T-helper 2 cell treated with Interferon-gamma antibody and Interleukin-4, amounts not matched to agents 5 μg/mL and 100 μg/mL, for 36 hours (primary cell): ENCODE results near the gene PLXNA3.

Experiments used
- DNase-seq: peaks from one replicate; pipeline ENCODE4 v3.0.0; 2021; ENCODE audit warnings: low spot score
- H3K27ac Mint-ChIP-seq: one replicate; pipeline ENCODE4 v1.8.0; 2021; ENCODE audit warnings: mild to moderate bottlenecking, mixed read lengths
- H3K27me3 Mint-ChIP-seq: one replicate; pipeline ENCODE4 v1.8.0; 2021; ENCODE audit warnings: low read depth, mixed read lengths
- H3K36me3 Mint-ChIP-seq: one replicate; pipeline ENCODE4 v1.8.0; 2021; ENCODE audit warnings: low read depth, mixed read lengths
- H3K4me1 Mint-ChIP-seq: one replicate; pipeline ENCODE4 v1.8.0; 2021; ENCODE audit warnings: low read depth, mixed read lengths
- H3K4me3 Mint-ChIP-seq: one replicate; pipeline ENCODE4 v1.8.0; 2022; ENCODE audit warnings: mild to moderate bottlenecking, moderate library complexity, mixed read lengths
- H3K9me3 Mint-ChIP-seq: one replicate; pipeline ENCODE4 v1.8.0; 2021; ENCODE audit warnings: mixed read lengths

PLXNA3 gene

DNA sequence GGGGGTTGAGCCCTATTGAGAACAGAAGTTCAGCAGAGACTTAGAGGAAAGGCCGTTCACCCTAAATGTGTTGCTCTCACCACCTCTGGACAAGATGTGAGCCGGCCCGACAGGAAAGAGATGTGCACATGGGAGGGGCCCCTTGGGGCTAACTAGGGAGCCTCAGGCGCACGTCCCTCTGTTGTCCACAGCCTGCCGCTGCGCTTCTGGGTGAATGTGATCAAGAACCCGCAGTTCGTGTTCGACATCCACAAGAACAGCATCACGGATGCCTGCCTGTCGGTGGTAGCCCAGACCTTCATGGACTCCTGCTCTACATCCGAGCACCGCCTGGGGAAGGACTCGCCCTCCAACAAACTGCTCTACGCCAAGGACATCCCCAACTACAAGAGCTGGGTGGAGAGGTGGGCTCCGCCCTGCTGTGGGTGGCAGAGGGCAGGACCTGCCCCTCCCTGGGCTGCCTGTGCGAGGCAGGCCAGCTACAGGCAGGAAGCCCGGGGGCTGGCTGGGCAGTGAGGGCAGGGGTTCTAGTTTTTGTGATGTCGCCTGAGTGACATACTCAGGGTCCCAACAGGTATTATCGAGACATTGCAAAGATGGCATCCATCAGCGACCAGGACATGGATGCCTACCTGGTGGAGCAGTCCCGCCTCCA is 13.0 kb downstream of the PLXNA3 start:
- Mint-ChIP-seq H3K36me3 (no peaks in the 10 kb centered on the region), H3K4me3 (no peak overlapping the region), H3K27me3 (no peaks in the 10 kb centered on the region), H3K27ac (no peak overlapping the region), H3K4me1 (peaks cover 4% of the 10 kb centered on the region), H3K9me3 (no peaks in the 10 kb centered on the region)
- no peak for DNase-seq

DNA sequence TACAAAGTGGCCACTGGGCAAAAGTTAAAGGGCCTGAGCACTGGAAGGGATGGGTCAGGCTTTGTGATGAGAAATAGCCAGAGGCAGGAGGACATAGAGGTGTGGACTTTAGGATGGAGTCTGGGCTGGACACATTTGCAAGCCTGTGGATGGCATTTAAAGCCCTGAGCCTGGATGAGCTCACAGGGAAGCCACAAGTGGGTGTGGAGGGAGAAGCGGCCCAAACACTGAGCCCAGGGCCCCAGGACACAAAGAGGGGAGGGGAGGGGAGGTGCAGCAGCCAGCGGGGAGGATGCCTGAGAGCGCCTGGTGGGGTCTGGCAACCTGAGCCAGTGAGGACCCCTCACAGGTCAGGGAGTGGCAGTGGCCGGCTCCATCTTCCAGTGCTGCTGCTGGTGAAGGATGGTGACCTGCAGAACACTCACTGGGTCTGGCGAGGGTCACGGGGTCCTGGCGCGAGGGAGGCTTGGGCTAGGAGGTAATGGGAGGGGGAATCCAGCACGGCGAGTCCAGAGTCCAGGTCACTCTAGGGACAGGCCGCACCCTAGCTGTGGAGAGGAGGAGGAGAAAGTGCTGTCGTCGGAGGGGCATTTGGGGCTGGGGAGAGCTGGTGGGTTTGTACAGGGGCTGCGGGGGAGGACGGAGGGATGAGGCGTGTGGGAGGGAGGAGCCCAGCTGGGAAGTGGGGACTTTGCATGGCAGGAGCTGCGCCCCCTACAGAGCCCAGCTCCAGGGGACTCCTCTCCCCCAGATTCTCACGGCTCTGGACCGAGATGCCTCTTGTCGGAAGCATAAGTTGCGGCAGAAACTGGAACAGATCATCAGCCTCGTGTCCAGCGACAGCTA is 14.0 kb downstream of the PLXNA3 start:
- Mint-ChIP-seq H3K4me3 (no peak overlapping the region), H3K36me3 (no peaks in the 10 kb centered on the region), H3K27ac (no peak overlapping the region), H3K27me3 (no peaks in the 10 kb centered on the region), H3K4me1 (peaks cover 9% of the 10 kb centered on the region), H3K9me3 (no peaks in the 10 kb centered on the region)
- DNase-seq = no peak

DNA sequence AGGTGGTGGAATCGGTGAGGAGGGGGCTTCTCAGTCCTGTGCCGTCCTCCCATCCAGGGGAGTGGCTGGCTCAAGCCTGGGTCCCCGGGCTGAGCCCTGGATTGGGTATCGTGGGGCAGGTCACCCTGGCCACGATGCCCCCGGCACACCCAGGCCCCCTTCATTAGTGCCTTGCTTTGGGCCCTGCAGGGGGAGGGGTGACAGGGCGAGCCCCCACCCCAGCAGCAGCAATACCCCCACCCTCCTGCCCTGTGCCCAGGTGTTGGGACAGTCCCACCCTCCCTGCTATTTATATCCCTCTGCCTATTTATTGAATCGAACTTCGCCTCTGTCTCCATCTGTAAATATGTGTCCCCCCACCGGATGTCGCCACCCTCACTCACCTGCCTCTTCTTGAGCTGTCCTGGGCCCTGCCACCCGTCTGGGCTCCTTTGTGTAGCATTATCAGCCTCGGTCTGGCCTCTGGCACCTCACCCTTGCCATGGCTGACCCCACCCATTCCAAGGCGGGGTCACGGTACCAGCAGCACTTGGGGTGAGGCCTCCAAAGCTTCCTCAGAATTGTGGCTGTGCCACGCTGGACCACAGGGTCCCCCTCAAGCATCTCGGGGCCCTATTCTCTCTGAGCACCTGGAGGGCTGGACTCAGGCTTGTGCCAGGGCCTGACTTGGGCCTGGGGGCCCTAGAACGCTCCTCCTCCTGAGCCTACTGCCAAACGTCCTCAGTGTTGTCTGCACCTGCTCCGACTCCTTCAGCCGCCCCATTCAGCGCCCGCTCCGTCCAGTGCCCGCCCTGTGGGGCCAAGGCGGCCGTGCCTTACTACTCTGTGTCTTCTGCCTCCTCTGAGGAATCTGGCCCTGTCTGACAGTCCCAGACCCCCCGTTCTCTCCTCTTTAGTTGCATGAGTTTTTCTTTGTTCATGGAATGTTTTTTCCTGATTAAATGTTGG is 14.9 kb downstream of the PLXNA3 start:
- no peak for DNase-seq
- Mint-ChIP-seq H3K4me3 (no peak overlapping the region), H3K36me3 (no peaks in the 10 kb centered on the region), H3K4me1 (peaks cover 11% of the 10 kb centered on the region), H3K27me3 (no peaks in the 10 kb centered on the region), H3K27ac (no peak overlapping the region), H3K9me3 (no peaks in the 10 kb centered on the region)

DNA sequence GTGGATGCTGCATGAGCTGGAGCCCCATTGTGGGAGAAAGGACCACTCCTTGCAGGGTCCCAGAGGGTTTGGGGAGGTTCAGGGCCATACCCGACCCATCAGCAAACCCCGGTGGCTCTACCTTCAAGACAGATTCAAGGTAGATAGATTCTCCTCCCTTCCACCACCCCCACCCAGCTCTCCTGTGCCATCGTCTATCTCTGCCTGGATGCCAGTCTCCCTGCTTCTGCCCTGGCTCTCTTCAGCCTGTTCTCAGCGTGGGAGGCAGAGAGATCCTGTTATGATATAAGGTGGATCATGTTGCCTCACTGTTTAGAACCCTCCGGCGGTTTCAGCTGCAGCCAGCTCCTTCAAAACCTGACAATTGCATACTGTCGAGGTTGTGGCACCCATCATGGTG is 15.6 kb downstream of the PLXNA3 start:
- H3K27ac Mint-ChIP-seq = no peak overlapping the region
- H3K36me3 Mint-ChIP-seq = no peaks in the 10 kb centered on the region
- H3K4me1 Mint-ChIP-seq = peaks cover 11% of the 10 kb centered on the region
- H3K9me3 Mint-ChIP-seq = no peaks in the 10 kb centered on the region
- no peak for DNase-seq
- no peak overlapping the region for H3K4me3 Mint-ChIP-seq
- H3K27me3 Mint-ChIP-seq = no peaks in the 10 kb centered on the region

DNA sequence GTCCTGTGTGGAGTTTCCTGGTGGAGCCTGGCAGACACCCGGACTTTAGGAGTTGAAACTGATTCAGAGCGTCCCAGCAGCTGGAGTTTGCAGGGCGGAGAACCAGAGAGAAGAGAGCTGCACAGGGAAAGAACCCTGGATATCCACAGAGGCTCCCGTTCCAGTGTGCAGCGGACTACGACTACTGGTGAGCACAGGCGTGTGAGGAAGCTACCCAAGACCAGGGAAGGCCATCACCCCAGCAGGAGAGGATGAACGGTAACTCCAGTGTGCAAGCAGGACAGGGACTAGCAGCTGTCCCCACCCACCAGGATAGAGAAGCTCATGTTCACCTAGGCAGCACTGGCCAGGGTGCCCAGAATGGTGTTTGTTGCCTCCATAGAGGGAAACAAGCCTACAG is 18.7 kb downstream of the PLXNA3 start:
- H3K4me3 Mint-ChIP-seq = peak overlapping the region; percentile 40

DNA sequence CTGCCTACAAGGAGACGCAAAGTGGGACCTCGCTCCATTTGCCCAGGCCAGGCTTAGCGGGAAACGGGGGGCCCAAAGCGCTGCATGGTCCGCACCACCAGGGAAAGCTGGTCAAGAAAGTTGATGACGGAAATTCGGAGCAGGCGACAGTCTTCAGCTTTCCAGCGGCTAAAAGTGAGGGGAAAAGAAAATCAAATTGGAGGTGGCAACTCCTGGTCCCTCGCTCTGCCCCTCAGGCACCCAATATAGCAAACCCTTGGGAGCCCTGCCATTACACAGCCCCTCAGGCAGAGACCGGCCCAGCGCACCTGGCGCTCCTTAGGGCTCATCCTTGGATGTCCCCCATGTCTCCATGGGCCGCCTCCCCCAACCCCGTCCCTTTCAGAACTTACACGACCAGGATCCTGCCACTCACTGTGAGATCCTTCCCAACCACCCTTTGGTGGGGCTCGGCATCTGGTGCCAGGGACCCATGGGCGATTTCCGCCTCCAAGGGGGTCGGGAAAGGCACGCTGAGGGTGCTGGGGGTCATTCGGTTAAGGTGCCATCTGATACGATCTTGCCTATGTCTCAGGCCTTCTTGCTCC is 19.9 kb downstream of the PLXNA3 start:
- Mint-ChIP-seq H3K27me3 (no peaks in the 10 kb centered on the region), H3K4me1 (peaks cover 15% of the 10 kb centered on the region), H3K4me3 (peak overlapping the region; percentile 92), H3K9me3 (no peaks in the 10 kb centered on the region), H3K36me3 (no peaks in the 10 kb centered on the region), H3K27ac (peak overlapping the region; percentile 75)
- DNase-seq = no peak

More for the DNA sequence above, 18.7 kb downstream of the PLXNA3 start:
- H3K36me3 Mint-ChIP-seq = no peaks in the 10 kb centered on the region
- DNase-seq = no peak
- no peaks in the 10 kb centered on the region for H3K27me3 Mint-ChIP-seq
- H3K4me1 Mint-ChIP-seq = peaks cover 11% of the 10 kb centered on the region
- peak overlapping the region; percentile 31 for H3K27ac Mint-ChIP-seq
- no peaks in the 10 kb centered on the region for H3K9me3 Mint-ChIP-seq

DNA sequence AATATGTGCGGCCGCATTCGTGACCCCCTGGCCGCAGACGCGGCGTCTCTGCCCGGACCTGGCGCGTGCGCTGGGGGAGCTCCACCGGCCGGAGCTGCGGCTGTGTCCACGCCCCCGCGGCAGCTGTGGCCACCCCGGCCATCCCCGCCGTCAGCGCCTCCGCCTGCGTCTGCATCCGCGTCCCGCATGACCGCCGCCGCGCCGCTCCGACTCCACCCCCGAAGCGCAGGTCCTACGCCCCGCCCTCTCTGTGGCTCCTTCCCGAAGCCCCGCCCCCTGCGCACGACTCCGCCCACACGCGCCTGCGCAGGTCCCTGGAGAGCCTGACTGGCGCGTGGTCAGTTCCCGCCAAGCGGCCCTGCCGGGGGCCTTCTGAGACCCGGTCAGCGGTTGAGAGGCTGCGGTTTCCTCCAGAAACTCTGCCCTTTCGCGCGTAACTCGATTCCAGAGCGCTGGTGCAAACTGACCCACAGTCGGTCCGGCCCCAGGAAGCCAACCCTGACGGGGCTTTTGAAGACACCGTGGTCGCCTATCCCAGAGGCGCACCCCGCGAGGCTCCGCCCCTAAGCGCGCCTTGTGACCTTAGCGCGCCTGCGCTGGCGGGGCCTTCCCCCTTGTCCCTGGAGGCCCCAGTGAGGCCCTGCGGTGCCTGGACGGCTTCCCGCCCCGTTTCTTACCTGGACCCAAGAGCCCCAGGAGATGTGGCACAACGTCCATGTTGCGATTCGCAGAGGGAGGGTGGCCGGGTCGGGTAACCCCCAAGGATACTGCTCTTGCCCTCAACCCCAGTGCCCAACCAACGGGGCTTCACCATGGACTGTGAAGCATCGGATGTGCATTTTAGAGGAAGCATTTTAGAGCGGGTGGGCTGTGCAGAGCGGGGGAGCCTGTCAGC is 20.9 kb downstream of the PLXNA3 start, which contains the start of gene LAGE3:
Gene LAGE3, minus strand, starts transcription at position 554 of the 895 bp plus-strand sequence. Its CDS starts 366 bp downstream, at position 188.
- Mint-ChIP-seq H3K36me3 (peaks cover 6% of the 10 kb centered on the region), H3K27me3 (no peaks in the 10 kb centered on the region), H3K27ac (peak within 1 kb of the TSS; percentile 83)

DNA sequence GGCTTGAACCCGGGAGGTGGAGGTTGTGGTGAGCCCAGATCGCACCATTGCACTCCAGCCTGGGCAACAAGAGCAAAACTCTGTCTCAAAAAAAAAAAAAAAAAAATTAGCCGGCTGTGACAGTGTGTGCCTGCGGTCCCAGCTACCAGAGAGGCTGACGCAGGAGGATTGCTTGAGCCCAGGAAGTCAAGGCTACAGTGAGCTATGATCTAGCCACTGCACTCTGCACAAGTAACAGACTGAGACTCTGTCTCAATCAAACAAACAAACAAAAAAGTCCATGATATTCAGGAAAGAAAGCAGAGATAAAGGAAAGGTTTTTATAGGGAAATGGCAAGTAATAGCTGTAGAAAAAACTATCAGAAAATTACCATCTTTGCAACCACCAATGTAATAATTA is 23.1 kb downstream of the PLXNA3 start:
- no peak overlapping the region for H3K4me3 Mint-ChIP-seq
- no peaks in the 10 kb centered on the region for H3K27me3 Mint-ChIP-seq
- no peak for DNase-seq
- no peak overlapping the region for H3K27ac Mint-ChIP-seq
- peaks cover 17% of the 10 kb centered on the region for H3K4me1 Mint-ChIP-seq
- no peaks in the 10 kb centered on the region for H3K9me3 Mint-ChIP-seq
- H3K36me3 Mint-ChIP-seq = peaks cover 11% of the 10 kb centered on the region

More for the DNA sequence above, 20.9 kb downstream of the PLXNA3 start, which contains the start of gene LAGE3:
- peaks cover 18% of the 10 kb centered on the region for H3K4me1 Mint-ChIP-seq
- peak within 1 kb of the TSS; percentile 92 for H3K4me3 Mint-ChIP-seq
- DNase-seq = peak; percentile 93
- H3K9me3 Mint-ChIP-seq = no peaks in the 10 kb centered on the region

DNA sequence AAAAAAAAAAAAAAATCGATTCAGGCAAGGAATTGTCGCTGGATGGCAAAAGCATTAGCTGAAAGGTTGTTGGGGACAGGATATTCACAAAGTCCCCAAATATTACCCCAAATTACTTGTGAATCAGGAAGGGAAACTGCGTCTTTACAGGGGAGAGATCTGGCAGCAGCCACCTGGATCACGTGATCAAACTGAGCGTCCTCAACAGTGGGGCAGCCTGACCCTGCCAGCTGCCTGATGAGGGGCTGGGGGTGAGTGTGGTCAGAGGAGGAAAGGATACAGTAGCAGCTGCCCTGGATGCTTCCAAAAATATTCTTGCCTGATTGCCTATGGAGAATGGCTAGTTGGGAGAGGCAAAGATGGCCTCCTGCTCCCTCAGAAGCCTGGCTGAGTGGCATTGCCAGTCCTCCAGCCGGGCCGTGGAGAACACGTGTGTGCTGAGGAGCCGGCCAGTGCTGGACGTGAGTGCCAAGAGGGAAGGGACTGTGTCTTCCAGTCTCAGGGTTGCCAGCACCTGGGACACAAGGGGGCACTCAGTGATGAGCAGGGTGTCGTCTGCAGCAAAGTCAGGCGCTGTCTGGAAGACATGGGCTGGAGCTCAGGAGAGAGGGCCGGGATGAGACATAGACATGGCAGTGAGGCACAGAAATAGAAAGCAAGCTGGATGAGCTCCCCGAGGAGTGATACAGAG is 24.0 kb downstream of the PLXNA3 start:
- Mint-ChIP-seq H3K9me3 (no peaks in the 10 kb centered on the region), H3K4me3 (no peak overlapping the region), H3K4me1 (peaks cover 11% of the 10 kb centered on the region), H3K27ac (no peak overlapping the region), H3K27me3 (no peaks in the 10 kb centered on the region), H3K36me3 (peaks cover 11% of the 10 kb centered on the region)
- no peak for DNase-seq

DNA sequence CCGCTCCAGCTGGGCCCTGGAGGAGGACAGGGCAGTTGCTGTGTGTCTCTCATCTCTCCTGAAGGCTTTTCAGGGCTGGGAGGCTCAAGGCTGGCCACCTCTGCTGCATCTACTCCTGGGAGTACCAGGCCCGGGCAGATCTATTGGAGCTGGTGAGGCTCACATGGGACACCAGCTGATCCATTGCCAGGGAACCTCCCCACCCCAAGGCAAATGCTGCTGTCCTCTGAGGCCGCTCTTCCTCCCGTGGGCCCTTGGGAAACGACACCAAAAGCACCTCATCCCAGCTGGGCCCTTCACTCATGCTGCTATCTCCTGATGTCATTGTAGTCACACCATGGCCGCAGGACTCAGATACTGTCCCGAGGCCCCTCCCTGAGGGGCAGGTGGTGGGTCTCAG is 24.7 kb downstream of the PLXNA3 start:
- Mint-ChIP-seq H3K9me3 (no peaks in the 10 kb centered on the region), H3K36me3 (peaks cover 13% of the 10 kb centered on the region), H3K4me1 (peaks cover 10% of the 10 kb centered on the region), H3K4me3 (no peak overlapping the region), H3K27ac (no peak overlapping the region), H3K27me3 (no peaks in the 10 kb centered on the region)
- DNase-seq = no peak

DNA sequence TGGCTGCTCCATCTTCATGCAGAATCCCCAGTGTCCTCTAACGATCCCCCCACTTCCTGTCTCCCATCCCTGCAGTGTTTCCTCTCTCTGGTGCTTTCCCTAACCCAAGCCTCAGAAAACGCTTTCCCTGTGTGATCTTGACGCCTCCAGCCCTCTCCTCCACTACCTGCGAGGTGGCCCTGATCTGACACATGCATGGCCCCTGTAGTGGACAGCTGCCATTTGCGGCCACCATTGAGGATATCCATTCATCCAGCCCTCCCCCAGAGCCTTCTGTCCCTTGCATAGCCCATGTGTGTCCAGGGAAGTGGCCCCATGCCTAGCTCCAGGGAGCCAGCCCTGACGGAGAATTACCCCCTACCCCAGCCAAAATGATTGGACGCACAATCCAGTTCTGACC is 25.2 kb downstream of the PLXNA3 start:
- peaks cover 16% of the 10 kb centered on the region for H3K36me3 Mint-ChIP-seq
- H3K4me3 Mint-ChIP-seq = no peak overlapping the region
- no peaks in the 10 kb centered on the region for H3K27me3 Mint-ChIP-seq
- DNase-seq = no peak
- peaks cover 9% of the 10 kb centered on the region for H3K4me1 Mint-ChIP-seq
- no peaks in the 10 kb centered on the region for H3K9me3 Mint-ChIP-seq
- no peak overlapping the region for H3K27ac Mint-ChIP-seq
